Stomach (tissue), 9 donors: Measurements from ENCODE around the gene UBE2D1. TPM values are rescaled to one million over a fixed set of nuclear protein-coding genes. Genes with fewer than 3 reads are reported as not detected.

Source experiments
- DNase-seq, 2 donors: peaks; one replicate each; pipeline versions ENCODE4 v3.0.0 to v3.0.0-alpha.2; 2013 to 2019
- H3K27ac ChIP-seq, 5 donors: fragments of 200-600 bp in 4 of 5; sonication (generic) in 4 of 5; one replicate each; pipeline ENCODE4 v1.5.1; 2013 to 2019; ENCODE audit warnings: mild to moderate bottlenecking in 1 of 5, moderate library complexity in 1 of 5
- H3K27me3 ChIP-seq, 3 donors: fragments of 200-600 bp; sonication (generic); one replicate each; pipeline ENCODE4 v1.5.1; 2017 to 2019; ENCODE audit warnings: mixed run types in 1 of 3
- H3K36me3 ChIP-seq, 4 donors: fragments of 200-600 bp; sonication (generic); 1 replicate in 3 of 4; 2 replicates in 1 of 4; pipeline ENCODE4 v1.5.1; 2016 to 2019
- H3K4me1 ChIP-seq, 4 donors: fragments of 200-600 bp; sonication (generic); one replicate each; pipeline ENCODE4 v1.5.1; 2016 to 2019
- H3K4me3 ChIP-seq, 4 donors: fragments of 200-600 bp; sonication (generic) in 3 of 4; one replicate each; pipeline ENCODE4 v1.5.1; 2016 to 2019; ENCODE audit warnings: mild to moderate bottlenecking in 1 of 4
- H3K9me3 ChIP-seq, 4 donors: fragments of 200-600 bp; sonication (generic); one replicate each; pipeline ENCODE4 v1.5.1; 2016 to 2019
- CTCF ChIP-seq, 7 experiments: fragments of 450-650 bp in 4 of 7; fragments of 200-600 bp in 3 of 7; sonication (generic) in 3 of 7; IDR thresholded peaks; one replicate each; pipeline ENCODE4 v1.5.1; 2016 to 2019; ENCODE audit warnings: antibody characterized with exemption in 7 of 7, control low read depth in 2 of 7, mild to moderate bottlenecking in 1 of 7
- EP300 ChIP-seq: sonication (generic); formaldehyde crosslinking; IDR thresholded peaks from one replicate; pipeline ENCODE4 v1.6.1; 2017; ENCODE audit warnings: antibody characterized with exemption
- POLR2A ChIP-seq, 4 donors: fragments of 450-650 bp; IDR thresholded peaks; one replicate each; pipeline ENCODE4 v1.6.1; 2016; ENCODE audit warnings: antibody characterized with exemption in 4 of 4, control low read depth in 2 of 4, mild to moderate bottlenecking in 1 of 4, moderate library complexity in 1 of 4
- POLR2AphosphoS5 ChIP-seq, 3 donors: sonication (generic); formaldehyde crosslinking; IDR thresholded peaks; one replicate each; pipeline ENCODE4 v1.6.1; 2016; ENCODE audit warnings: antibody characterized with exemption in 3 of 3
- WGBS, 5 donors: extraction: QIAGEN DNeasy Blood & Tissue Kit in 3 of 5; methylation state at CpG; one replicate each; pipeline versions ENCODE4 v1.1.5 to v1.1.7; 2013 to 2018; 5-methylcytosine and 5-hydroxymethylcytosine counted together
- intact Hi-C: fragments of 100-400 bp; cut with DNase I; formaldehyde crosslinking; loops from one replicate; pipeline ENCODE4 v1.15.1; 2023; ENCODE audit warnings: low total_unique reads
- polyA plus RNA-seq, 3 donors: library from polyadenylated mRNA; stranded (reverse); fragments of 200-250 nt; gene quantifications; one replicate each; pipeline ENCODE4 v1.2.3, GENCODE V29; 2013
- total RNA-seq, 5 donors: library from RNA; depleted of rRNA; stranded (reverse); fragments of >200 nt; gene quantifications; one replicate each; pipeline versions ENCODE4 v1.1.0 to v1.2.3, GENCODE V29; 2014 to 2016
- donor health status: healthy with polysubstance abuse.
- donor health status: Bipolar disorder and iron deficiency.
- donor health status: healthy.

The UBE2D1 gene
- total and polyA plus RNA-seq, 8 donors: 6.9 to 16.5 (median 8.4) TPM

DNA sequence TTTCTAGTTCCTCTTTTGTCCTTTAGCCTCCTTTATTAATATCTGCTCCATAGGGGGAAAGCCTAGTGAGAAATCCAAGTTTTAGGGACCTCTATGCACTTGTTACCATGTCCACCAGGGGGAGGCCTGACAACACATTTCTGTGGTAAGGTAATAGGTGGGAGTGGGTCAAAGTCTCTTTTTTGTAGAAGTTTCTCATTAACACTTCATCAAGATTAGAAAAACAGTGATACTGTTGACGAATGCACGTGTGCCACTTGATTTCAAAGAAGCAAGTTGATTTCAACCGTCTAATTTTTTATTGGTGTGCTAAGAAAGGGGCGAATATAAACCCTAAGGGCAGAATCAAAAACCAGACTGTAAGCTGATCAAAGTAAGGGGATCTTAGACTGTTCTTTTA, 35.2 kb upstream of the UBE2D1 start:
- TF ChIP-seq CTCF (IDR thresholded peaks at IDR 0.05) (peak in 5 of 7 experiments; percentile 36 to 75 (median 63)), POLR2AphosphoS5 (IDR thresholded peaks at IDR 0.05) (no peak), EP300 (no peak), POLR2A (IDR thresholded peaks at IDR 0.05) (no peak)
- H3K4me1 ChIP-seq: peaks cover 0 to 6% (median 0%) of the 10 kb centered on the region in 4 donors

GRCh38 chr10:58300676-58301075, 34.1 kb upstream of the UBE2D1 start:
- DNase-seq: no peak
- H3K36me3 ChIP-seq: no peaks in the 10 kb centered on the region

More for the DNA sequence above, 35.2 kb upstream of the UBE2D1 start:
- Histone ChIP-seq H3K27me3 (peaks cover 0 to 13% (median 0%) of the 10 kb centered on the region in 3 donors), H3K36me3 (no peaks in the 10 kb centered on the region), H3K27ac (no peak overlapping the region), H3K9me3 (no peaks in the 10 kb centered on the region), H3K4me3 (no peak overlapping the region)
- 10 to 16% (median 13%) methylated on average over 4 of the region's 4 CpGs for WGBS, 5 donors
- DNase-seq: peak; percentile 58 to 81
- intact Hi-C loops: no loop called here

GRCh38 chr10:58302254-58302653, 32.6 kb upstream of the UBE2D1 start:
- intact Hi-C loops: no loop called here

More at GRCh38 chr10:58300676-58301075, 34.1 kb upstream of the UBE2D1 start:
- no peak overlapping the region for H3K4me3 ChIP-seq
- H3K9me3 ChIP-seq: no peaks in the 10 kb centered on the region
- H3K4me1 ChIP-seq: peaks cover 0 to 6% (median 0%) of the 10 kb centered on the region in 4 donors
- peaks cover 0 to 16% (median 0%) of the 10 kb centered on the region in 3 donors for H3K27me3 ChIP-seq
- TF ChIP-seq POLR2A (IDR thresholded peaks at IDR 0.05) (no peak), POLR2AphosphoS5 (IDR thresholded peaks at IDR 0.05) (no peak), CTCF (IDR thresholded peaks at IDR 0.05) (no peak), EP300 (no peak)
- no peak overlapping the region for H3K27ac ChIP-seq
- intact Hi-C loops: no loop called here

GRCh38 chr10:58304099-58304633, 30.6 kb upstream of the UBE2D1 start:
- intact Hi-C loops: no loop called here
- Histone ChIP-seq H3K4me1 (peaks cover 0 to 6% (median 0%) of the 10 kb centered on the region in 4 donors), H3K27ac (no peak overlapping the region), H3K36me3 (no peaks in the 10 kb centered on the region), H3K9me3 (no peaks in the 10 kb centered on the region), H3K27me3 (peaks cover 0 to 22% (median 0%) of the 10 kb centered on the region in 3 donors), H3K4me3 (no peak overlapping the region)
- no peak for DNase-seq
- WGBS, 5 donors: 83 to 92% (median 88%) methylated on average over 3 of the region's 3 CpGs
- TF ChIP-seq POLR2A (IDR thresholded peaks at IDR 0.05): no peak
- TF ChIP-seq EP300: no peak
- no peak for TF ChIP-seq POLR2AphosphoS5 (IDR thresholded peaks at IDR 0.05)
- no peak for TF ChIP-seq CTCF (IDR thresholded peaks at IDR 0.05)

More at GRCh38 chr10:58302254-58302653, 32.6 kb upstream of the UBE2D1 start:
- peaks cover 0 to 22% (median 0%) of the 10 kb centered on the region in 3 donors for H3K27me3 ChIP-seq
- WGBS, 5 donors: 21 to 39% (median 36%) methylated on average over 2 of the region's 2 CpGs
- no peak for DNase-seq
- TF ChIP-seq EP300 (no peak), POLR2AphosphoS5 (IDR thresholded peaks at IDR 0.05) (no peak), POLR2A (IDR thresholded peaks at IDR 0.05) (no peak), CTCF (IDR thresholded peaks at IDR 0.05) (no peak)
- no peak overlapping the region for H3K4me3 ChIP-seq
- peaks cover 0 to 6% (median 0%) of the 10 kb centered on the region in 4 donors for H3K4me1 ChIP-seq
- no peaks in the 10 kb centered on the region for H3K36me3 ChIP-seq
- no peak overlapping the region for H3K27ac ChIP-seq
- no peaks in the 10 kb centered on the region for H3K9me3 ChIP-seq
